PC-9 (cell line): ENCODE measurements around the gene LPCAT2. TPM values are rescaled to one million over a fixed set of nuclear protein-coding genes. Genes with fewer than 3 reads are reported as not detected.

Experiments used
- BruUV-seq: library from RNA; stranded (reverse); fragments of 400-500 nt; replicated peaks from 2 replicates; lab custom pipeline; 2021; lab: Mats Ljungman, UMichigan
- CTCF ChIA-PET: fragments of 300-600 bp; sonication (Branson Sonifier 250); formaldehyde crosslinking; loops from one replicate; lab custom pipeline; 2022; ENCODE audit warnings: antibody characterized with exemption; lab: Charles Lee
- POLR2A ChIA-PET: fragments of 300-600 bp; sonication (Branson Sonifier 250); formaldehyde crosslinking; loops from one replicate; lab custom pipeline; 2022; ENCODE audit warnings: antibody characterized with exemption; ENCODE audit not compliant: unreplicated experiment; lab: Charles Lee
- DNase-seq, 2 experiments: peaks; one replicate each; pipeline versions ENCODE4 v3.0.0 to v3.0.0-alpha.2; 2015 to 2022; ENCODE audit warnings: mixed read lengths in 1 of 2
- H2AFZ ChIP-seq: fragments of 200-600 bp; sonication (generic); 2 replicates; pipeline ENCODE4 v1.8.1; 2017; ENCODE audit warnings: antibody characterized with exemption
- H3F3A ChIP-seq: fragments of 200-600 bp; sonication (generic); 2 replicates; pipeline ENCODE4 v1.8.1; 2017; ENCODE audit warnings: antibody characterized with exemption, mild to moderate bottlenecking, low read depth; ENCODE audit not compliant: insufficient read depth
- H3K27ac ChIP-seq: fragments of 200-600 bp; sonication (generic); 2 replicates; pipeline ENCODE4 v1.6.1; 2016; ENCODE audit warnings: mixed run types
- H3K27me3 ChIP-seq: fragments of 200-600 bp; sonication (generic); 2 replicates; pipeline ENCODE4 v1.6.1; 2016; ENCODE audit warnings: low read depth, mixed run types; ENCODE audit not compliant: insufficient read depth
- H3K36me3 ChIP-seq: fragments of 200-600 bp; sonication (generic); 2 replicates; pipeline ENCODE4 v1.6.1; 2016; ENCODE audit warnings: low read depth, mixed run types
- H3K4me1 ChIP-seq: fragments of 200-600 bp; sonication (generic); replicated peaks from 2 replicates; pipeline ENCODE4 v1.6.1; 2016; ENCODE audit warnings: mixed run types; ENCODE audit not compliant: insufficient read depth
- H3K4me2 ChIP-seq: fragments of 200-600 bp; sonication (generic); 2 replicates; pipeline ENCODE4 v1.6.1; 2017; ENCODE audit warnings: mixed run types
- H3K4me3 ChIP-seq: fragments of 200-600 bp; sonication (generic); 2 replicates; pipeline ENCODE4 v1.6.1; 2016; ENCODE audit warnings: mixed run types
- H3K79me2 ChIP-seq: fragments of 200-600 bp; sonication (generic); 2 replicates; pipeline ENCODE4 v1.6.1; 2017; ENCODE audit warnings: low read depth, mixed run types
- H3K9me2 ChIP-seq: fragments of 200-600 bp; sonication (generic); 2 replicates; pipeline ENCODE4 v1.8.1; 2017; ENCODE audit warnings: mild to moderate bottlenecking; ENCODE audit not compliant: insufficient read depth
- H3K9me3 ChIP-seq: fragments of 200-600 bp; sonication (generic); 2 replicates; pipeline ENCODE4 v1.8.1; 2016; ENCODE audit warnings: low read depth; ENCODE audit not compliant: insufficient read depth
- H4K20me1 ChIP-seq: fragments of 200-600 bp; sonication (generic); 2 replicates; pipeline ENCODE4 v1.8.1; 2017; ENCODE audit not compliant: insufficient read depth
- CTCF ChIP-seq: fragments of 200-600 bp; sonication (generic); conservative IDR thresholded peaks from 2 replicates; pipeline ENCODE4 v1.6.1; 2017; ENCODE audit warnings: mixed run types, antibody characterized with exemption, mild to moderate bottlenecking, moderate library complexity
- EZH2 ChIP-seq: fragments of 200-600 bp; sonication (generic); IDR thresholded peaks from 2 replicates; pipeline ENCODE4 v1.8.0; 2017; ENCODE audit warnings: antibody characterized with exemption, low read depth
- intact Hi-C: fragments of 100-400 bp; cut with micrococcal nuclease; formaldehyde crosslinking; loops from one replicate; pipeline ENCODE4 v1.10.0; 2022; ENCODE audit not compliant: unreplicated experiment
- total RNA-seq: library from RNA; stranded (reverse); gene quantifications from 2 replicates; pipeline ENCODE4 v1.2.3, GENCODE V29; 2021

The LPCAT2 gene
- total RNA-seq, 1 experiment from 2014 or later = 87.7 TPM

- Histone ChIP-seq H3K4me3 (no peak overlapping the region), H3K4me2 (no peak overlapping the region), H2AFZ (no peak overlapping the region), H3K9me3 (no peaks in the 10 kb centered on the region), H3K4me1 (no peaks in the 10 kb centered on the region), H3K36me3 (no peaks in the 10 kb centered on the region), H3K9me2 (no peaks in the 10 kb centered on the region), H3F3A (no peaks in the 10 kb centered on the region; the same call in 1 of the 2 replicates), H4K20me1 (no peaks in the 10 kb centered on the region), H3K27ac (no peak overlapping the region), H3K27me3 (no peaks in the 10 kb centered on the region), H3K79me2 (no peaks in the 10 kb centered on the region)
- intact Hi-C loops = no loop called here
- ChIA-PET POLR2A (no interaction called here), CTCF (no interaction called here)
- no peak for DNase-seq
- TF ChIP-seq EZH2 = no peak
- no peak for TF ChIP-seq CTCF
- no TSS peak for BruUV-seq
These were observed 19.0 kb upstream of the LPCAT2 start for GRCh38 chr16:55489956-55490265.

- no peaks in the 10 kb centered on the region for H3K9me3 ChIP-seq
- H3K4me2 ChIP-seq = no peak overlapping the region
- no peaks in the 10 kb centered on the region for H3K4me1 ChIP-seq
- CTCF ChIA-PET = no interaction called here
- POLR2A ChIA-PET = no interaction called here
- H2AFZ ChIP-seq = no peak overlapping the region
- intact Hi-C loops = no loop called here
- BruUV-seq = no TSS peak
- no peak for DNase-seq
- H3K27ac ChIP-seq = no peak overlapping the region
- no peaks in the 10 kb centered on the region for H3K9me2 ChIP-seq
- no peaks in the 10 kb centered on the region for H3K36me3 ChIP-seq
- no peak overlapping the region for H3K4me3 ChIP-seq
- H3F3A ChIP-seq = no peaks in the 10 kb centered on the region; the same call in 1 of the 2 replicates
- TF ChIP-seq CTCF (no peak), EZH2 (no peak)
- no peaks in the 10 kb centered on the region for H4K20me1 ChIP-seq
- H3K79me2 ChIP-seq = no peaks in the 10 kb centered on the region
- no peaks in the 10 kb centered on the region for H3K27me3 ChIP-seq
These were observed 18.6 kb upstream of the LPCAT2 start for GRCh38 chr16:55490301-55490700.

GRCh38 chr16:55491691-55492090, 17.2 kb upstream of the LPCAT2 start:
- H3F3A ChIP-seq = no peaks in the 10 kb centered on the region
- H3K9me3 ChIP-seq = no peaks in the 10 kb centered on the region
- ChIA-PET POLR2A (no interaction called here), CTCF (no interaction called here)
- no peak overlapping the region for H2AFZ ChIP-seq
- no peaks in the 10 kb centered on the region for H3K36me3 ChIP-seq
- H3K4me3 ChIP-seq = no peak overlapping the region
- no peak for DNase-seq
- H3K27ac ChIP-seq = no peak overlapping the region
- H3K4me2 ChIP-seq = no peak overlapping the region
- H3K9me2 ChIP-seq = no peaks in the 10 kb centered on the region
- no peaks in the 10 kb centered on the region for H4K20me1 ChIP-seq
- H3K27me3 ChIP-seq = no peaks in the 10 kb centered on the region
- intact Hi-C loops = no loop called here
- H3K79me2 ChIP-seq = no peaks in the 10 kb centered on the region
- TF ChIP-seq EZH2 (no peak), CTCF (no peak)
- BruUV-seq = no TSS peak
- H3K4me1 ChIP-seq = no peaks in the 10 kb centered on the region
